AG04449 (cell line): ENCODE measurements around the gene ACAD9.

ENCODE experiments used
- CTCF ChIA-PET: fragments of 350-600 bp; formaldehyde crosslinking; extraction: SDS; loops from one replicate; lab custom pipeline; 2021; ENCODE audit warnings: antibody characterized with exemption; lab: Yijun Ruan, JAX
- POLR2A ChIA-PET: fragments of 400-600, 350-600 bp; formaldehyde crosslinking; extraction: SDS; loops from one replicate; lab custom pipeline; 2020; ENCODE audit warnings: antibody characterized with exemption, inconsistent platforms; lab: Yijun Ruan, JAX
- DNase-seq: peaks from one replicate; pipeline ENCODE4 v3.0.0-alpha.2; 2010; ENCODE audit warnings: low read depth, low spot score
- H3K4me3 ChIP-seq: 2 replicates; pipeline ENCODE4 v1.5.1; 2011; ENCODE audit warnings: low read depth, mild to moderate bottlenecking, control low read depth, low read length
- TF ChIP-seq, protein P1 (sequence below): IDR thresholded peaks from one replicate; pipeline ENCODE4 v1.5.1; 2011; ENCODE audit warnings: mild to moderate bottlenecking, moderate library complexity, low read length, control low read depth, inconsistent platforms; ENCODE audit not compliant: insufficient read depth; ENCODE audit errors: missing control alignments

ACAD9 gene

DNA sequence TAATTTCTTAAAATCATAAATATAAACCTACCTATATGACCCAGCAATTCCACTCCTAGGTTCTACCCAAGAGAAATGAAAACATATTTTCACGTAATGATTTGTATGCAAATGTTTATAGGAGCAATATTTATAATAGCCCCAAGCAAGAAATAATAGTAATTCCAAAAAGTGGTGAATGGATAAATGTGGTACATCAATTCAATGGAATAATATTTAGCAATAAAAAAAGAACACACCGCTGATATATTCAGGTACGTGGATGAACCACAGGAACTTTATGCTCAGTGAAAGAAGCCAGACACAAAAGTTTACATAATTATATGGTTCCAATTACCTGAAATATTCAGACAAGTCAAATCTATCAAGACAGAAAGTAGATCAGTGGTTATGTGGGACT is 49.9 kb downstream of the ACAD9 start:
- DNase-seq = no peak
- H3K4me3 ChIP-seq = no peak overlapping the region
- POLR2A ChIA-PET = no interaction called here
- CTCF ChIA-PET = no interaction called here
- TF ChIP-seq, protein P1, sequence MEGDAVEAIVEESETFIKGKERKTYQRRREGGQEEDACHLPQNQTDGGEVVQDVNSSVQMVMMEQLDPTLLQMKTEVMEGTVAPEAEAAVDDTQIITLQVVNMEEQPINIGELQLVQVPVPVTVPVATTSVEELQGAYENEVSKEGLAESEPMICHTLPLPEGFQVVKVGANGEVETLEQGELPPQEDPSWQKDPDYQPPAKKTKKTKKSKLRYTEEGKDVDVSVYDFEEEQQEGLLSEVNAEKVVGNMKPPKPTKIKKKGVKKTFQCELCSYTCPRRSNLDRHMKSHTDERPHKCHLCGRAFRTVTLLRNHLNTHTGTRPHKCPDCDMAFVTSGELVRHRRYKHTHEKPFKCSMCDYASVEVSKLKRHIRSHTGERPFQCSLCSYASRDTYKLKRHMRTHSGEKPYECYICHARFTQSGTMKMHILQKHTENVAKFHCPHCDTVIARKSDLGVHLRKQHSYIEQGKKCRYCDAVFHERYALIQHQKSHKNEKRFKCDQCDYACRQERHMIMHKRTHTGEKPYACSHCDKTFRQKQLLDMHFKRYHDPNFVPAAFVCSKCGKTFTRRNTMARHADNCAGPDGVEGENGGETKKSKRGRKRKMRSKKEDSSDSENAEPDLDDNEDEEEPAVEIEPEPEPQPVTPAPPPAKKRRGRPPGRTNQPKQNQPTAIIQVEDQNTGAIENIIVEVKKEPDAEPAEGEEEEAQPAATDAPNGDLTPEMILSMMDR = no peak

GRCh38 chr3:128931046-128931445 is 51.6 kb downstream of the ACAD9 start:
- TF ChIP-seq, protein P1 = no peak
- no peak for DNase-seq
- ChIA-PET POLR2A (no interaction called here), CTCF (interaction anchor here (3.1 kb wide), 1 partner anchor 39 kb away, joined by 11 read pairs; no protein-coding TSS in a partner anchor)
- H3K4me3 ChIP-seq = no peak overlapping the region

DNA sequence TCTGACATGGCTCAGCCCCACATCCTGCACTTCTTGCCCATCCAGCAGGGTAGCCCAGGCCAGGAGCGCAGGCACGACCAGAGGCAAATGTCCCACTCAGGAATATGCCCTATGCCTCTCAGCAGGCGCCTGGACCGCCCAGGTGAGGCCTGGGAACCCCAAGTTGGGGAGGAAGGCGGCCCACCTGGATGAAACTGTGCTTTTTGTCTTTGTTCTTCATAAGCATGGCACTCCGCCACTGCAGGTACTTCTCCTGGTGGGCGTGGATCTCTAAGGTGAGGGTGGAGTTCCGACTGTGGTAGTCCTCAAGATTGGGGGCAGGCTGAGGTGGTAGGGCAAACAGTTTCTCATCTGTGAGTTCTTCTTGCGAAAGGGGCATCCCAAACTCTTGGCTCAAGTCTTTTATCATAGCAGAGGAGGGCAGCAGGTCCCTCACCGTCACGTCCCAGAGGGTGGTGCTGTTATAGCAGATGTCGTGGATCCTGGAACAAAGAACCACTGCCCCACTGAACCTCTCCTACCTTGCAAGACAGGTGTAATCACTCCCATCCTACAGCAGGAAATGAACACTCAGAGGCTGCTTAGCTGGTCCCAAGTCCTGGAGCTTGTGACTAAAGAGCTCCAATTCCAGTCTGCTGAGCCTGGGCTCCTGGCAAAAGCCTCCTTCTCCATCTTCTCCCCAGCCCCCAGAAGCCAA is 53.2 kb downstream of the ACAD9 start:
- CTCF ChIA-PET = interaction anchor here (0.6 to 3.1 kb wide), 2 partner anchors 37 to 369 kb away, joined by 3 to 11 read pairs; no protein-coding TSS in a partner anchor
- no peak for DNase-seq
- POLR2A ChIA-PET = no interaction called here

DNA sequence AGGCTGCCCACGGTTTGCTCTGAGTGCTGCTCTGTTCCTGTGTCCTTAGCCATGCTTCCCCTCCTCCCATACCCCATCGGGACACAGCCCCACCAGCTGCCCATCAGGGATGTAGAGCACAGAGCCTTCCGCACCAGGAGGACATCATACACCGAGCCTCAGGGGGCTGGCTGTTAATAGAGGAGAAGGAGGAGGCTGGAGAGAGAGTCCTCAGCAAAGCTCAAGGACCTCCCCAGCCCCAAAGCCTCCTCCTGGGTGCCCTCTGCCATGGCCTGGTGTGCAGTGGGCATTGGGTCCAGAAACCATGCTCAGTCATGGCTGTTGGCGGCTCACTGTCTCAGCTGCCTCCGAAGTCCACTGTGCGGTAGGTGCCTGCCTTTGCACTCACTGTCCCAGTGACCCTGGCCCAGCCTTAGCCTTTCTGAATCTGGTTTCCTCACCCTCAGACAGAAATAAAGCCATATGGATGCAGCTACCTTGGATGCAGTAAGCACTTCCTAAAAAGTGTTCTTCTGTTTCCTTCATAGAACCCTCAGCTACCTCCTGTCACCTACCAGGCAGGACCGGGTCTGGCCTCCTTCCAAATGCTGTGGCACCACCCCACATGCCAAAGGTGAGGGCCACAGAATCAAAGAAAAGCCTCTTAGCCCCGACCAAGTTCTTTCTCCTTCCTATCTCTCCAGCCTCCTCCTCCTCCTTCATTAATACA is 53.9 kb downstream of the ACAD9 start:
- CTCF ChIA-PET = no interaction called here
- no peak overlapping the region for H3K4me3 ChIP-seq
- DNase-seq = no peak
- POLR2A ChIA-PET = no interaction called here
- TF ChIP-seq, protein P1 = no peak

More for the DNA sequence above, 53.2 kb downstream of the ACAD9 start:
- H3K4me3 ChIP-seq = no peak overlapping the region
- TF ChIP-seq, protein P1 = no peak

DNA sequence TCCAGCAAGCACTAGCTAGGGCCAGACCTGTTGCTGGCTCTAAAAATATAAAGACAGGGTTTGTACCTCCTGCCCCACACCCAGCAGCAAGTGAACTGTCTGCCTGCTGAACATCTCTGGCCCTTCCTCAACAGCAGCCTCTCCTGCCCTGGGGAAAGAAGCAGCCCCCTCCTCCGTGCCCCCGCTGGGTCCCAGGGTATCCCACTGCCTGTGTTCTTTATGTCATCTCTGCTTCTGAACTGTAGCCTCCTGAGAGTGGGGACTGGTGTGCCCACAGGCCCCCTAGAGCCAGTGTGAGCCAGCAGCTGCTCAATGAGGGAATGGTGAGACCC is 54.5 kb downstream of the ACAD9 start:
- ChIA-PET CTCF (no interaction called here), POLR2A (no interaction called here)
- no peak overlapping the region for H3K4me3 ChIP-seq
- no peak for DNase-seq
- TF ChIP-seq, protein P1 = no peak

DNA sequence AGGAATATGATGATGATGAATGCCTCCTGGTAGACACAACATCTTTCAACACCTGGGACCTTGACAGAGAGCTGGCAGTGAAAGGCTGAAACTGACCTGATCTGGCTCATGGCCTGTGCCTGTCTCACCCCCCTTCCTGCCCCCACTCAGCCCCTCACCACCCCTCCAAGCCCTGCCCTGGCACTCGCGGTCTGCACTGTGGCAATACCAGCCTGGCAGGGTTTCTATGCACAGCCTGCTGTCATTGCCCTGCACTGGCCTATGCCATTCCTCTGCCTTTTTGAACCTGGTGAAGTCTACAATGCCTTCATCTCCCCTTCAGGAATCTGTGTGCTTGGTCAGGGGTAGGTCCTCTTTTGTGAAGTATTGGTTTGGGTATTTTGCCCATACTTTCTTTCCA is 56.5 kb downstream of the ACAD9 start:
- CTCF ChIA-PET = no interaction called here

More for the DNA sequence above, 56.5 kb downstream of the ACAD9 start:
- POLR2A ChIA-PET = no interaction called here
- DNase-seq = no peak
- H3K4me3 ChIP-seq = no peak overlapping the region
- TF ChIP-seq, protein P1 = no peak
